Activated CD4-positive, CD25-positive, alpha-beta regulatory T cell treated with anti-CD3 and anti-CD28 coated beads, Interleukin-2, amount 50 U/mL, for 16 hours (primary cell): ENCODE measurements around the gene OR52B2.

Experiments used
- DNase-seq: peaks from one replicate; pipeline ENCODE4 v3.0.0-alpha.2; 2020; ENCODE audit warnings: low read depth, low spot score

OR52B2 gene

DNA sequence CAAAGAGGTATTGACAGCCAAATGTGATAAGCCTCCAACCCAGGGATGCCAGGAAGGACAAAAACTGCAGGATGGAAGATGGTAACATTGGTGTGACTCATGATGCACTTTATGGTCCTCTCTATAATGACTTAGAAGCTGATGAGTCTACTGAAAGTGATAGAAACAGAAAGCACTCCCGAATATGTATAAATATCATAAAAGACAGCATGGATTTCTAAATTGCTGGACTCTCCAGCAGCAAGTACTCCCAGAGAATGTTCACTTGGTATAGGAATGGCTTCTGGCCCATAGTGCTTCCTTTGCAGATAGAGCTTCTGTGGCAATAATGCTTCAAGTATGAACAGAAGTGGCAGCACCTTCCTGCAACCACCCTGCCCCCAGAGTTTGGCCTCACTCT is at the start of gene OR52B2:
Gene OR52B2 (minus strand): TSS at position 101 of the 400 bp plus-strand sequence. CDS start 0 bp downstream, at position 101.
- DNase-seq: no peak

- no peak for DNase-seq
Observed at GRCh38 chr11:6219359-6219758, 49.2 kb upstream of the OR52B2 start.

DNA sequence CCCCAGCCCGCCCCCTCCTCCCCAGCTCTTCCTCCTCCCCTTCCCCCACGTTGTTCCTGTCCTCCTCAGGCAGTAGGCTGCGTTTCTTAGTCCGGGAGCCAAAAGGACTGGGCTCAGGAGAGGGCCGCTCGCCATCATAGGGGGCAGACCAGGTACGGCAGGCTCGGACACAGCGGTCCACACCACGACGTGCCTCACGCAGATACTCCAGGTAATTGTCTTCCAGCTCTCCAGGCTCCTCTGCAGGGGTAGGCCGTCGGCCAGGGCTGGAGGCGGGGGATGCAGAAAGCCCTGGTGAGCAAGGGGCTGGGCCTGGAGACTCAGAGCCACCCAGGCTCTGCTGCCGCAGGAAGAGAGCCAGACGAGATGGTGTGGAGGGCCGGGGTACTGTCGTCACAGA is 47.6 kb upstream of the OR52B2 start:
- DNase-seq: no peak

- DNase-seq: no peak
Observed at GRCh38 chr11:6216501-6216900, 46.4 kb upstream of the OR52B2 start.

- no peak for DNase-seq
Observed at GRCh38 chr11:6214530-6214929, 44.4 kb upstream of the OR52B2 start.

GRCh38 chr11:6210274-6210955 is 40.3 kb upstream of the OR52B2 start:
- no peak for DNase-seq

GRCh38 chr11:6209801-6210200 is 39.7 kb upstream of the OR52B2 start:
- no peak for DNase-seq

DNA sequence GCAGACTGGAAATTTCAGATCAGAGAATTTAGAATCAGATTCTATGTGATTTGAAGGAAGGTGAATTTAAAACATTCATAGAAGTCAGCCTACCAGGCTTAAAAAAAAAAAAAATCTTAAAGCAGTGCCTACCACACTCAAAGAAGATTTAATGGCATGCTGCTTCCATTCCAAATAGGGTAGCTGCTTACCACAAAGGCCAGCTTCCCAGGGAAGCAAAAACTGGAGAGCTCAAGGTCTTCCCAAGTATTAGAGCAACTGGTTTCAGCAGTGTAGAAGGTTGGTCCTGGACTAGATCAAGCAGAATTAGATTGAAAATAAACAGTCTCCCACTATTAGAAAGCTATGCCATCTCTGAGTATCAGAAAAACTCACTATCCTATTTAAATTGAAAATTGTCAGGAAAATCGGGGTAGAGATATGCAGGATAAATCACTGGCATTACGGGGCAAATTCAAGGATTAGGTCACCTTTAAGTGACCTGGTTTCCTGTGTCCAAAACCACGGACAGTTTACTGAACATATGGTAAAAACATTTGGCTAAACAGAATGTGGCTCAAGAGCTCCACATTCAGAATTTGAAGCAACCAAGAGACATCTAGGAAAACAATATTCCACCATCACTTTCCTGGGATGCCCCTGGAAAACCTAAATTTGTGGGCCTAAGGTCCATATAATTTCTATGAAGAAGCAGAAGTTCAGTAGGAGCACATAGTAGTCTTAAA is 36.5 kb upstream of the OR52B2 start:
- DNase-seq: no peak

DNA sequence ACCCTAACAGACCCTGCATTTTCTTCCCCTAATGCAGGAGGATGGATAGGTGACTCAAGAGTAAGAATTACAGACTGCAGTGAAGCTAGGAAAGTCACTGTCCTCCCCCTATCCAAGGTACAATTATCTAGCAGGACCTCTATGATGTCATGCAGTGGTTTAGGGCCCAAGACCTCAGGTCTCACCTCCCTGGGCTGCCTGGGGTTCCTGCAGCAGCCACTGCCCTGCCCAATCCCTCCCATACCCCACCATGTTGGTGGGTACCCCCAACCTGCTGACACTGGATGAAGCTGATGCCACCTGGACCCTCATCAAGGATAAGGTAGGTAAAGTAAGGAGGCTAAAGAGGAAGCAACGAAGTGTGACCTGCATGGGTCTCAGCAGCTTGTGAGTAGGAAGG is 35.2 kb upstream of the OR52B2 start, which contains the start of gene C11orf42:
Gene C11orf42 (plus strand): TSS at position 192 of the 400 bp plus-strand sequence. CDS start 59 bp downstream, at position 251.
- DNase-seq: no peak

DNA sequence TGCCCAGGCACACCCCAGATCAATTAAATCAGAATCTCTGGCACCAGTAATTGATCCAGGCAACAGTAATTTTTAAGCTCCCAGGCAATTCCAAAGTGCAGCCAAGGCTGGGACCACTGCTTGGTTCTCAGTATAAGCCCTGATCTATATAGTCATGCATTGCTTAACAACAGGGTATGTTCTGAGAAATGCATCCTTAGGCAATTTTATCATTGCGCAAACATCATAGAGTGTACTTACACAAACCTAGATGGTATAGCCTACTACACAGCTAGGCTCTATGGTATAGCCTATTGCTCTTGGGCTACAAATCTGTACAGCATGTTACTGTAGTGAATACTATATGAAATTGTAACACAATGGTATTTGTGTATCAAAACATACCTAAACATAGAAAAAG is 34.6 kb upstream of the OR52B2 start:
- no peak for DNase-seq

DNA sequence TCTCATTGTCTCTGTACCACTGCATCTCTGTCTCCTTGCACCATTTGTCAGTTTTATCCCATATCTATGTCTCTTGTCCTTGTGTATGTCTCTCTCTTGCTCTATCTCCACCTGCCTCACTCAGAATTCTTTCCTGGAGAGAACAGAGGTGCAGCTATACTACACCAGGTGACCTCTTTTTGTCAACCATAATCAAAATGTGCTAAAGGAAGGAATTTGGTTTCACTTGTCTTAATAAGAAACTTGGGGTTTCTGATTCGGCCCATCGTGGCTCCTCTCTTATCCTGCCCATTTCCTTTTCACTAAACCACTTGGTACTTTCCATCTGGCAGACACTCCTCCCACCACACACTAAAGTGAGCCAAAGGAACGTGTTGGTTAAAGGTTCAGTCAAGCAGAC is 33.2 kb upstream of the OR52B2 start:
- no peak for DNase-seq

GRCh38 chr11:6202041-6202440 is 31.9 kb upstream of the OR52B2 start:
- DNase-seq: no peak

GRCh38 chr11:6201481-6201880 is 31.4 kb upstream of the OR52B2 start:
- no peak for DNase-seq

DNA sequence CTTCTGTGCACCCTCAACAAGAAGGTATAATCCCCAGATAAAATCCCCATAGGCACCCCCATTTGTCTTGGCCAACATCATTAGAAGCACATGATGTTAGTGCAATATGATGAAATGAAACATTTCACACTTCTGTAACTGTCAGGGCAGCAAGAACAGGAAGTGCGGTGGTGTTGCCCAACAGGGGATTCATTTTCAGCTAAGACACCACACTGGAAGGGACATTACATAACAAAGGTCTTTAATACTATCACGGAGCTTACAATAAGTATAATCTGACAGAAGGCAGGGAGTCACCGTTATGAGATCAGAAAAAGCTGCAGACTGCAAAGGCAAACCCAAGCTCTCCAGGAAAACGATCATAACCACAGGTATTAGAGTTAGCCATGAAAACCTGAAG is 30.8 kb upstream of the OR52B2 start:
- DNase-seq: no peak

DNA sequence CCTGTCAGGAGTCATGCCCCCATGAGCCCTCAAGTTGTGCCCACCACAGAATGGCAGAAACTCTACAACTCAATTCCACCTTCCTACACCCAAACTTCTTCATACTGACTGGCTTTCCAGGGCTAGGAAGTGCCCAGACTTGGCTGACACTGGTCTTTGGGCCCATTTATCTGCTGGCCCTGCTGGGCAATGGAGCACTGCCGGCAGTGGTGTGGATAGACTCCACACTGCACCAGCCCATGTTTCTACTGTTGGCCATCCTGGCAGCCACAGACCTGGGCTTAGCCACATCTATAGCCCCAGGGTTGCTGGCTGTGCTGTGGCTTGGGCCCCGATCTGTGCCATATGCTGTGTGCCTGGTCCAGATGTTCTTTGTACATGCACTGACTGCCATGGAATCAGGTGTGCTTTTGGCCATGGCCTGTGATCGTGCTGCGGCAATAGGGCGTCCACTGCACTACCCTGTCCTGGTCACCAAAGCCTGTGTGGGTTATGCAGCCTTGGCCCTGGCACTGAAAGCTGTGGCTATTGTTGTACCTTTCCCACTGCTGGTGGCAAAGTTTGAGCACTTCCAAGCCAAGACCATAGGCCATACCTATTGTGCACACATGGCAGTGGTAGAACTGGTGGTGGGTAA is 29.2 kb upstream of the OR52B2 start, which contains the start of gene OR52W1:
Gene OR52W1 (plus strand): TSS at position 51 of the 637 bp plus-strand sequence. CDS start 0 bp downstream, at position 51.
- DNase-seq: no peak

DNA sequence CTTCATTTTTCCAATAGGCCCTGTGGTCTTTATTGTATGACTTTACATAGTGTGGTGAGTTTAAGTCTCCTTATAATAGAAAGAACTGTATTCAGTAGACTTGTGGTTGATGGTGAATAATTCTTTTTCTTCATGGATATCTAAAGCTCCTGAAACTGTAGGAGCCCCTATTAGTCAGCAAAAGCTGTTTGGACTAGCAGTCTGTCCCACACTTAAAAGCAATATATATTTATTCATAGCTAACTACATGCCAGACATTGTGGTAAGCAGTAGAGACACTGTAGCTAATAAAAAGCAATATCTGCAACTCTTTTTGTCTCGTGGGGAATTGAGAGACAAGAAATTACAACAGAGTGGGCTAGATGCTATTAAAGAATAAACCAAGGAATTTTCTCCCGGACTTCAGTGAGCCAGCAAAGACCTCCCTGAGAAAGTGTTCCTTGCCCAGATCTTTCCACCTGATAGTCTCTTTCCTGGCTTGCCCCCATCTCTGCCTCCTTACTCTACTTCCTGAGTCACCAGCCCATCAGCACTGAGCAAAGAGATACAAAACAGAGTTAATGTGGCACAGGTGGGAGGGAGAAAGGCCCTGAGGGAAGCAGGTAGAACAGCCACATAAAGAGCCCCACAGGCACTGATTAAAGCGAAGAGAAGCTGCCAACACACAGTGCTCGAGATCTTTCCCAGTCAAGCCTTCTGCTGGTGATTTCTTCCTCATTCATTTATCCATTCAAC is 27.5 kb upstream of the OR52B2 start:
- DNase-seq: no peak

DNA sequence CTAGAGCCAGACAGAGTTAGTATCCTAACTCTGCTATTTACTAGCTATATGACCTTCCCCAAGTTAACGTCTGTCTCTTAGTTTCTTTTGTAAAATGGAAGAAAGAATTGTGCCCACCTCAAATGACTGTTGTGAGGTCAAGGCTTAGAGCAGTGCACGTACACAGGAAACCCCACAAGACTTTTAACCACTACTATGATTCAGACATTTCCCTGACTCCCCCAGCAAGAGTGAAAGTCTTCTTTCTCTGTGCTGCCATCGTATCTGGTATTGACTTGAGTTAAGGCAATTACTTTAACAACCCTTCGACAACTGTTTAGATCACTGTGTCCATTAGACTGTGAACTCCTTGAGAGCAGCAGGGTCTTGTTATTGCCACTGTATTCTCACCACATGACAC is 26.3 kb upstream of the OR52B2 start:
- DNase-seq: no peak

DNA sequence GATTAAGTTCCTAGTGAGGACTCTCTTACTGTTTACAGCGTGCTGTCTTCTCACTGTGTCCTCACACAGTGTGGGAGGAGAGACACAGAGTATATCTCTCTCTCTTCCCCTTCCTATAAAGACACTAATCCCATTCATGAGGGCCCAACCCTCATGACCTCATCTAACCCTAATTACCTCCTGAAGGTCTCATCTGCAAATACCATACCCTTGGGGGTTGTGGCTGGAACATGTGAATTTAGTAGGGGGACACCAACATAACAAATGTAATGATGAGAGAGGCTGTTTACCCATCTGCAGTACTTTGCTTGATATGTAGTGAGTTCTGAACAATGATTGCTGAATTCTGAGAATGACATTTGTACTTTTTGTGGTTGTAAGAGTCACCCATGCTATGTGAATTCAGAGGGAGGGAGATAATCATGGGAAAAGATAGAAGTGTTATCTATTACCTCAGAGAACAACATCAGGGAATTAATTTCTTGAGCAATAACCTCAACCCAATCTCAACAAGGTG is 24.0 kb upstream of the OR52B2 start:
- DNase-seq: no peak

DNA sequence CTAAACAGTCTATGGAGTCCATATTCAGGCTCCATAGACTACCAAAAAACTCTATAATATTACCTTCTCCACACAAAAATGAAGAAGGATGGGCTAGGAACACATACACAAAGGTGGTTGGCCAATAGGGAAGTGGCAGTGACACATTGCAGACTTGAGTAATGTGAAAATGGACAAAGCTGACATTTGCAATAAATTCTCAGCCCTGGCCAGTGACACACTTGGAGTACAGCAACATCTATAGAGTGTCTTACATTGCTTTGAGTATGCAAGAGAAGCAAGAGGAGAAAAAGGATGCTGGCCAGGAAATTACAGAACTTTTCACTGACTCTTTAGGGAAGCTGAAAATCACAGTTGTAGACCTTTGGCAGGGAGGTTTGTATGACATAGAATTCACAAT is 21.6 kb upstream of the OR52B2 start:
- DNase-seq: no peak

DNA sequence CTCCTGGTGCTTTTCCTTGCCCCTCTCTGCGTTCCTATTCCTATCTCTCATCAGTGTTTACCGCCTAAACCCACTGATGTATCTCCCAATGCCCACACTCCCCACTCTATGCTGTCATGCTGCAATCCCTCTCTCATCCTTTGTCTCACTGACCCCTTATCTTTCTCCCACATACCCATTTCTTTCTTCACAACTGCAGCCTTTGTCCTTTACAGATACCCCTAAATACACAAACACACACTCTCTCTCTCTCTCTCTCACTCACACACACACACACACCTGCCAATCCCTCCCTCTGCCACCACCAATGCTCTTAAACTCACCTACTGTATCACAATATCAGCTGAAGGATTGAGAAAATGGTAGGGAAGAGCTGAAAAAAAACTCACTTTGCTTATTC is 5.3 kb upstream of the OR52B2 start:
- DNase-seq: no peak

- no peak for DNase-seq
Observed at GRCh38 chr11:6156628-6157359, 13.3 kb downstream of the OR52B2 start.
